Heart right ventricle (tissue), 16 donors: Measurements from ENCODE around the gene ADGRL1. TPM values are rescaled to one million over a fixed set of nuclear protein-coding genes. Genes with fewer than 3 reads are reported as not detected.

ENCODE experiments used
- ATAC-seq, 8 donors: fragments of 200-7000 bp; cut with Tn5 transposase; one replicate each; pipeline ENCODE4 v1.9.1; 2020; ENCODE audit warnings: mild to moderate bottlenecking in 8 of 8, moderate library complexity in 8 of 8, moderate number of reproducible peaks in 1 of 8
- DNase-seq, 2 donors: peaks; one replicate each; pipeline ENCODE4 v3.0.0-alpha.2; 2020
- H3K27ac ChIP-seq, 10 donors: fragments of 200-600 bp; sonication (generic) in 2 of 10; one replicate each; pipeline versions ENCODE4 v1.5.0 to v1.8.0; 2020 to 2022; ENCODE audit warnings: mild to moderate bottlenecking in 3 of 10
- H3K27me3 ChIP-seq, 7 donors: fragments of 200-600 bp; one replicate each; pipeline ENCODE4 v1.8.0; 2021 to 2022; ENCODE audit warnings: mild to moderate bottlenecking in 2 of 7
- H3K36me3 ChIP-seq, 9 donors: fragments of 200-600 bp; sonication (generic) in 1 of 9; one replicate each; pipeline versions ENCODE4 v1.5.0 to v1.8.0; 2020 to 2022; ENCODE audit warnings: mild to moderate bottlenecking in 2 of 9
- H3K4me1 ChIP-seq, 9 donors: fragments of 200-600 bp; sonication (generic) in 1 of 9; one replicate each; pipeline versions ENCODE4 v1.5.0 to v1.8.0; 2020 to 2022; ENCODE audit warnings: mild to moderate bottlenecking in 4 of 9
- H3K4me3 ChIP-seq, 10 donors: fragments of 200-600 bp; sonication (generic) in 2 of 10; one replicate each; pipeline versions ENCODE4 v1.5.0 to v1.8.0; 2020 to 2022; ENCODE audit warnings: mild to moderate bottlenecking in 7 of 10, moderate library complexity in 2 of 10
- H3K9me3 ChIP-seq, 11 donors: fragments of 200-600 bp in 10 of 11; sonication (generic) in 2 of 11; one replicate each; pipeline versions ENCODE4 v1.5.0 to v1.8.0; 2013 to 2022; ENCODE audit warnings: mild to moderate bottlenecking in 2 of 11, control low read depth in 1 of 11, moderate library complexity in 1 of 11
- WGBS, 2 donors: extraction: QIAGEN DNeasy Blood & Tissue Kit; methylation state at CpG; one replicate each; pipeline ENCODE4 v1.1.7; 2013; ENCODE audit warnings: inconsistent platforms in 1 of 2; 5-methylcytosine and 5-hydroxymethylcytosine counted together
- intact Hi-C, 10 donors: fragments of 100-400 bp; cut with DNase I; formaldehyde crosslinking; loops; one replicate each; pipeline versions ENCODE4 v1.11.1 to v1.14.2; 2022
- polyA plus RNA-seq, 2 donors: library from polyadenylated mRNA; stranded (reverse); fragments of 200-250 nt; gene quantifications; one replicate each; pipeline ENCODE4 v1.2.3, GENCODE V29; 2013
- total RNA-seq, 10 donors: library from RNA; stranded (reverse); fragmentation: NEBNext Ultra II Directional in 3 of 10; extraction: Animal tissue kit (Norgen Biotek cat#: 25700) in 3 of 10; gene quantifications; one replicate each; pipeline versions ENCODE4 v1.2.1 to v1.2.4, GENCODE V29; 2021 to 2023
- TF ChIP-seq, protein P1 (sequence below), 9 donors: fragments of 200-600 bp; sonication (generic) in 2 of 9; IDR thresholded peaks; one replicate each; pipeline versions ENCODE4 v1.5.0 to v1.8.0; 2021 to 2022; ENCODE audit warnings: antibody characterized with exemption in 9 of 9, mild to moderate bottlenecking in 5 of 9, moderate library complexity in 1 of 9
- donor health status: Arrhythmogenic right ventricular cardiomyopathy.
- donor health status: ischemic (EF 13 %, LVEDD 7.1; RV severe dilation, severe dysfunction).
- donor health status: healthy with polysubstance abuse.
- donor health status: DM: no; HTN: yes; CAD: no.
- donor health status: DM: no; HTN: no; CAD: no.
- donor health status: ischemic (EF 25% LVEDD 6.9; RV normal size, moderate dysfunction).
- donor health status: ischemic (EF 25% LVEDD 5.7; RV mildly dilated, moderate dysfunction).
- donor health status: healthy.
- donor health status: DM: yes; HTN: yes; CAD: no.
- donor health status: Ischemic cardiomyopathy.
- donor health status: ischemic (EF 35%, LVEDD 5.7; RV mildly dilated, moderate dysfunction).
- donor health status: nonischemic (EF 11% LVEDD 7.7; RV severe dilation, severe dysfunction).
- donor health status: DM: yes; HTN: yes; CAD: no.
- donor health status: PGD.
- donor health status: ischemic (EF 29% LVEDD 5.4; RV normal size, mild dysfunction).
- donor health status: nonischemic (EF 23%, LVEDD 6.1; RV moderate dilation, normal function).

ADGRL1 gene
- total and polyA plus RNA-seq, 12 donors = 5.1 to 31.9 (median 12.8) TPM

DNA sequence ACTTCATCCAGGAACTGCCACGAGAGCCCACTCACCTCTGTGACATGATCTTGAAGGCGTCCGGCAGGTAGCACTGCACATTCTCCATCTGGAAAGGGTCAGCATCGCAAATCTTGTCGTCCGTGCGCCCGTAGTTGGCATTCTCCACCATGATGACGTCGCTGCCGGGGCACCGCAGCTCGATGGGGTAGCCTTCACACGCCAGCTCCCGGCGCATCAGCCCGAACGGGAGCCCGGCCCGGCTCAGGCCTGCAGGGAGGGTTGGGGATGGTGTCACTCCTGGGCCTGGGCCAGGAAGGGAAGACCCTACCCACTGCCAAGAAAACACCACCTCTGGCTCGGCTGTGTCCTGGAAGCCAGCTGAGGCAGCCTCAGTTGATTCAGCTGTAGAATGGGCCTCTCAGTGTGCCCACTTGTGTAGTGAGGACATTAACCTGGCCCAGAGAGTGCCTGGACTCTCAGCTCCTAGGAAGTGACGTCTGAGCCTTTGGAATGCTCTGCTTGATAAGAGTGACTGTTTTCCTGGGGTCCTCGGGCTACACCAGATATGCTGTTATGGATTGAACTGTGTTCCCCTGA lies 28.4 kb downstream of the ADGRL1 start:
- H3K9me3 ChIP-seq = no peaks in the 10 kb centered on the region
- no peak overlapping the region for H3K27ac ChIP-seq
- TF ChIP-seq, protein P1, sequence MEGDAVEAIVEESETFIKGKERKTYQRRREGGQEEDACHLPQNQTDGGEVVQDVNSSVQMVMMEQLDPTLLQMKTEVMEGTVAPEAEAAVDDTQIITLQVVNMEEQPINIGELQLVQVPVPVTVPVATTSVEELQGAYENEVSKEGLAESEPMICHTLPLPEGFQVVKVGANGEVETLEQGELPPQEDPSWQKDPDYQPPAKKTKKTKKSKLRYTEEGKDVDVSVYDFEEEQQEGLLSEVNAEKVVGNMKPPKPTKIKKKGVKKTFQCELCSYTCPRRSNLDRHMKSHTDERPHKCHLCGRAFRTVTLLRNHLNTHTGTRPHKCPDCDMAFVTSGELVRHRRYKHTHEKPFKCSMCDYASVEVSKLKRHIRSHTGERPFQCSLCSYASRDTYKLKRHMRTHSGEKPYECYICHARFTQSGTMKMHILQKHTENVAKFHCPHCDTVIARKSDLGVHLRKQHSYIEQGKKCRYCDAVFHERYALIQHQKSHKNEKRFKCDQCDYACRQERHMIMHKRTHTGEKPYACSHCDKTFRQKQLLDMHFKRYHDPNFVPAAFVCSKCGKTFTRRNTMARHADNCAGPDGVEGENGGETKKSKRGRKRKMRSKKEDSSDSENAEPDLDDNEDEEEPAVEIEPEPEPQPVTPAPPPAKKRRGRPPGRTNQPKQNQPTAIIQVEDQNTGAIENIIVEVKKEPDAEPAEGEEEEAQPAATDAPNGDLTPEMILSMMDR (IDR thresholded peaks at IDR 0.05) = no peak
- 86 to 90% methylated on average over 23 of the region's 23 CpGs for WGBS, 2 donors
- intact Hi-C loops = no loop called here
- peaks cover 0 to 6% (median 0%) of the 10 kb centered on the region in 9 donors for H3K4me1 ChIP-seq
- no peak for ATAC-seq
- H3K36me3 ChIP-seq = peaks cover 0 to 41% (median 0%) of the 10 kb centered on the region in 9 donors
- no peak for DNase-seq
- no peak overlapping the region for H3K4me3 ChIP-seq
- H3K27me3 ChIP-seq = no peaks in the 10 kb centered on the region

DNA sequence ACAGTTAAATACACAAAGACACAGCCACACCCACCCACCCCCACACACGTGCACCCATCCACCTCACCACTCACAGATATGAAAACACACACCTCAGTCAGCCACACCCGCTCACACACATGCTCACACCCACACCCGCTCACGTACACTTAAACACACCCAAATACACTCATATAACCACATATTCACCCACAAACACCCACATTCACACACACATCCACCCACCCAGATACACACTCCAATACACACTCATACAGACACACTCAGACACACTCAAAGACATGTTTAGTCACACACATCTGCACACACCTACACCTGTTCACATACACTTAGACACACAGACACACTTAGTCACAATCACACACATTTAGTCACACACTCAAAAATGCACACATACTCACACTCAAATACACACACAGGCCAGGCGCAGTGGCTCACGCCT lies 30.6 kb downstream of the ADGRL1 start:
- DNase-seq (no peak), ATAC-seq (no peak)
- no peak overlapping the region for H3K27ac ChIP-seq
- H3K4me3 ChIP-seq = no peak overlapping the region
- H3K27me3 ChIP-seq = no peaks in the 10 kb centered on the region
- intact Hi-C loops = no loop called here
- H3K4me1 ChIP-seq = peaks cover 0 to 6% (median 0%) of the 10 kb centered on the region in 9 donors
- no peaks in the 10 kb centered on the region for H3K9me3 ChIP-seq
- WGBS, 2 donors = 96 to 97% methylated on average over 6 of the region's 6 CpGs
- peaks cover 0 to 63% (median 8%) of the 10 kb centered on the region in 9 donors for H3K36me3 ChIP-seq
- TF ChIP-seq, protein P1 (IDR thresholded peaks at IDR 0.05) = no peak

DNA sequence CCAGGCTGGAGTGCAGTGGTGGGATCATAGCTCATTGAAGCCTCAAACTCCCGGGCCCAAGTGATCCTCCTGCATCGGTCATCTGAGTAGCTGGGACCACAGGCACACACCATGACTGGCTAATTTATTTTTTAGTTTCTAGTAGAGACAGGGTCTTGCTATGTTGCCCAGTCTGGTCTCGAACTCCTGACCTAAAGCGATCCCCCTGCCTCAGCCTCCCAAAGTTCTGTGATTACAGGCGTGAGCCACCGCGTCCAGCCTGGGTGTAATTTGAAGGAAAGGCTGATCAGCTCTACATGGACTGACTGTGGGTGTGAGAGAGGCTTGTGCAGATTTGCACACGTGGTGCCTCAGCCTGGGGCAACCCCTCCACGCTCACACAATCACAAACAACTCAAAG lies 31.1 kb downstream of the ADGRL1 start:
- TF ChIP-seq, protein P1 (IDR thresholded peaks at IDR 0.05) = no peak
- intact Hi-C loops = no loop called here
- 98 to 99% methylated on average over 9 of the region's 9 CpGs for WGBS, 2 donors
- DNase-seq (no peak), ATAC-seq (no peak)
- Histone ChIP-seq H3K4me1 (peaks cover 0 to 6% (median 0%) of the 10 kb centered on the region in 9 donors), H3K9me3 (no peaks in the 10 kb centered on the region), H3K27me3 (no peaks in the 10 kb centered on the region), H3K36me3 (peaks cover 0 to 68% (median 8%) of the 10 kb centered on the region in 9 donors), H3K4me3 (no peak overlapping the region), H3K27ac (no peak overlapping the region)

DNA sequence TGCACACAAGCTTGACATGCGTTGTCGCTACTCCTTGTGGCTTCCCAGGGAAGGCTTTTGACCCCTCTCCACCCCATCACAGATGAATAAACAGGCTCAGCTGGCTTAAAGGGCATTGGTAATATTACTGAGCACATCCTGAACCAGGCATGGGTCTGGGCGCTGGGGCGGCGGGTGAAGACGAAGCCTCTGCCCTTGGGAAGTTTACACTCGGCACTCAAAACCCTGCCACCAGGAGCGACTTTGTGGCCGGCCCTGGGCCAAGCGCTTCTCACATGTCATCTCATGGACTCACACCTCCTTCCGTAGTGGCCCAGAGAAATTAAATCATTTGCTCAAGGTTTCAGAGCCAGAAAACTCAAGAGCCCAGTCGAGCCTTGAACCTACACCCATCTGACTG lies 37.0 kb downstream of the ADGRL1 start:
- WGBS, 2 donors = 95 to 96% methylated on average over 12 of the region's 12 CpGs
- H3K9me3 ChIP-seq = no peaks in the 10 kb centered on the region
- DNase-seq = no peak
- peaks cover 0 to 24% (median 13%) of the 10 kb centered on the region in 9 donors for H3K4me1 ChIP-seq
- peaks cover 0 to 51% (median 9%) of the 10 kb centered on the region in 9 donors for H3K36me3 ChIP-seq
- intact Hi-C loops = no loop called here
- H3K27me3 ChIP-seq = no peaks in the 10 kb centered on the region
- TF ChIP-seq, protein P1 (IDR thresholded peaks at IDR 0.05) = no peak
- no peak overlapping the region for H3K4me3 ChIP-seq
- no peak for ATAC-seq
- H3K27ac ChIP-seq = no peak overlapping the region
